KMS-11 (cell line): ENCODE measurements around the gene PALMD.

Source experiments
- H2AFZ ChIP-seq: fragments of 200-600 bp; sonication (generic); 2 replicates; pipeline ENCODE4 v1.6.1; 2016; ENCODE audit warnings: antibody characterized with exemption, mixed run types, low read depth
- H3K27ac ChIP-seq: fragments of 200-600 bp; sonication (generic); 2 replicates; pipeline ENCODE4 v1.6.1; 2016; ENCODE audit warnings: mild to moderate bottlenecking, mixed run types
- H3K27me3 ChIP-seq: fragments of 200-600 bp; sonication (generic); 2 replicates; pipeline ENCODE4 v1.6.1; 2017; ENCODE audit warnings: mild to moderate bottlenecking, low read depth, mixed run types, moderate library complexity; ENCODE audit not compliant: insufficient read depth
- H3K36me3 ChIP-seq: fragments of 200-600 bp; sonication (generic); 2 replicates; pipeline ENCODE4 v1.6.1; 2017; ENCODE audit warnings: mild to moderate bottlenecking, mixed run types; ENCODE audit not compliant: insufficient read depth
- H3K4me1 ChIP-seq: fragments of 200-600 bp; sonication (generic); 2 replicates; pipeline ENCODE4 v1.6.1; 2016; ENCODE audit warnings: mild to moderate bottlenecking, low read depth, mixed run types; ENCODE audit not compliant: poor library complexity, severe bottlenecking
- H3K4me2 ChIP-seq: fragments of 200-600 bp; sonication (generic); 2 replicates; pipeline ENCODE4 v1.7.0; 2016; ENCODE audit warnings: mild to moderate bottlenecking, mixed run types
- H3K4me3 ChIP-seq: fragments of 200-600 bp; sonication (generic); IDR thresholded peaks from 2 replicates; pipeline ENCODE4 v1.6.1; 2017; ENCODE audit warnings: low read depth, low read length, mixed read lengths; ENCODE audit not compliant: insufficient read depth
- H3K79me2 ChIP-seq: fragments of 200-600 bp; sonication (generic); 2 replicates; pipeline ENCODE4 v1.6.1; 2016; ENCODE audit warnings: low read depth, mixed run types; ENCODE audit not compliant: insufficient read depth
- H3K9ac ChIP-seq: fragments of 200-600 bp; sonication (generic); 2 replicates; pipeline ENCODE4 v1.6.1; 2016; ENCODE audit warnings: mild to moderate bottlenecking, mixed run types
- H4K20me1 ChIP-seq: fragments of 200-600 bp; sonication (generic); 2 replicates; pipeline ENCODE4 v1.6.1; 2016; ENCODE audit warnings: mild to moderate bottlenecking, mixed run types; ENCODE audit not compliant: insufficient read depth
- TF ChIP-seq, protein P1 (sequence below): fragments of 200-600 bp; sonication (generic); conservative IDR thresholded peaks from 2 replicates; pipeline ENCODE4 v1.6.1; 2017; ENCODE audit warnings: low read depth, mild to moderate bottlenecking, antibody characterized with exemption, low read length, moderate library complexity, mixed read lengths

PALMD gene

DNA sequence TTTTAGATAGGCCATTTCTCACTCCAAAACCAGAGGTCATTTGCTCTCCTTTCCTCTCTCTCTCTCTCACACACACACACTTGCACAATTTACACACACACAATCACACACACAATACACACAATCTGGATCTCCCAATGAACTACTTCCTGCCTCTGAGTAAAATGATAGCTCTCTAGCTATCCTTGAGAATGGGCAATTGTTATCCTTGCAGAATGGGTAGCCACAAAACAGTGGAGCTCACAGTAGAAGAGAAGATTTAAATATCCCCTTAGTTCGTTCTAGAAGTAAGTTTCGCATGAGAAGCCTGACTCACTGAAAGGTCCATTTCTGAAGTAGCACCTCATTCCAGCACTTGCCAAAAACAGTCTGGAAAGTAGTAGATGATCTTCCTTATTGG is 17.6 kb downstream of the PALMD start:
- TF ChIP-seq, protein P1, sequence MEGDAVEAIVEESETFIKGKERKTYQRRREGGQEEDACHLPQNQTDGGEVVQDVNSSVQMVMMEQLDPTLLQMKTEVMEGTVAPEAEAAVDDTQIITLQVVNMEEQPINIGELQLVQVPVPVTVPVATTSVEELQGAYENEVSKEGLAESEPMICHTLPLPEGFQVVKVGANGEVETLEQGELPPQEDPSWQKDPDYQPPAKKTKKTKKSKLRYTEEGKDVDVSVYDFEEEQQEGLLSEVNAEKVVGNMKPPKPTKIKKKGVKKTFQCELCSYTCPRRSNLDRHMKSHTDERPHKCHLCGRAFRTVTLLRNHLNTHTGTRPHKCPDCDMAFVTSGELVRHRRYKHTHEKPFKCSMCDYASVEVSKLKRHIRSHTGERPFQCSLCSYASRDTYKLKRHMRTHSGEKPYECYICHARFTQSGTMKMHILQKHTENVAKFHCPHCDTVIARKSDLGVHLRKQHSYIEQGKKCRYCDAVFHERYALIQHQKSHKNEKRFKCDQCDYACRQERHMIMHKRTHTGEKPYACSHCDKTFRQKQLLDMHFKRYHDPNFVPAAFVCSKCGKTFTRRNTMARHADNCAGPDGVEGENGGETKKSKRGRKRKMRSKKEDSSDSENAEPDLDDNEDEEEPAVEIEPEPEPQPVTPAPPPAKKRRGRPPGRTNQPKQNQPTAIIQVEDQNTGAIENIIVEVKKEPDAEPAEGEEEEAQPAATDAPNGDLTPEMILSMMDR = no peak
- Histone ChIP-seq H2AFZ (no peak overlapping the region), H3K79me2 (no peaks in the 10 kb centered on the region), H3K27me3 (no peaks in the 10 kb centered on the region), H3K4me1 (no peaks in the 10 kb centered on the region), H3K4me2 (no peak overlapping the region), H3K27ac (no peak overlapping the region), H4K20me1 (no peaks in the 10 kb centered on the region), H3K36me3 (no peaks in the 10 kb centered on the region), H3K9ac (no peak overlapping the region), H3K4me3 (no peak overlapping the region)

DNA sequence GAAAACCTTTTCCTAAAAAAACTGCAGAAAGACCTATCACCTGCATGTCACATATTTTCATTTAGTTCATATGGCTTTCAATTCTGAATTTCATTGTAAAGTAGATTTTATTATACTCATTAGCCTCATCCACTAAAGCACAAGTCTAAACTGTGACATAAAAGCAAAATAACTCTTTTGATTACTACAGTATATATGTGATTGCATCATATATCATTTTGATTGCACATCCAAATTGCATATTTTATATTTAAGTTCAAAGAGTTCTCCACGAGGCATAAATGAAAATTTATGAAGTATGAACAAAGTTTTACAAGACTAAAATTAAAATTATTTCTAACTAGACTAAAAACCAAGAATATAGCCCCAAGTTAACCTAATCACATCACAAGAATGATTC is 19.3 kb downstream of the PALMD start:
- TF ChIP-seq, protein P1 = no peak
- Histone ChIP-seq H3K27me3 (no peaks in the 10 kb centered on the region), H3K79me2 (no peaks in the 10 kb centered on the region), H3K4me3 (no peak overlapping the region), H4K20me1 (no peaks in the 10 kb centered on the region), H3K27ac (no peak overlapping the region), H3K4me2 (no peak overlapping the region), H3K9ac (no peak overlapping the region), H2AFZ (no peak overlapping the region), H3K36me3 (no peaks in the 10 kb centered on the region), H3K4me1 (no peaks in the 10 kb centered on the region)

DNA sequence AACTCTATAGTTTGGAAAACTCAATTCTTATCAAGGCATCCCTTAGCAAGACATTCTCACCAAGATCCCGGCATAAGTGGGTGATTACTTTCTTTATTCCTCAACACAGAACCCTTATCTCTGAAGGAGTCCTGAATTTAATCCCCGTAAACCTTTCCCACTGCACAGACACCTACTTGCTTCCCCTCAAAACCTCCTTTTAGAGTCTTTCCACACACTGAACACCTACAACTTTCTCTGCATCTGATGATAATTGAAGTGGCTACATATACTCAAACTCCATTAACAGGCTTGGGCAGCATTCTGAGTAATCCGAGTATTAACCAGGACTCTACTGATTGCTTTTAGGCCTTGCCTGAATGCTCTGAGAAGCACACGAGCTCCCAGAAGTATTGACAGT is 23.5 kb downstream of the PALMD start:
- Histone ChIP-seq H3K79me2 (no peaks in the 10 kb centered on the region), H4K20me1 (no peaks in the 10 kb centered on the region), H3K36me3 (no peaks in the 10 kb centered on the region), H3K4me2 (no peak overlapping the region), H3K27ac (no peak overlapping the region), H3K27me3 (no peaks in the 10 kb centered on the region), H3K4me1 (no peaks in the 10 kb centered on the region), H3K4me3 (no peak overlapping the region), H3K9ac (no peak overlapping the region), H2AFZ (no peak overlapping the region)
- TF ChIP-seq, protein P1 = no peak

DNA sequence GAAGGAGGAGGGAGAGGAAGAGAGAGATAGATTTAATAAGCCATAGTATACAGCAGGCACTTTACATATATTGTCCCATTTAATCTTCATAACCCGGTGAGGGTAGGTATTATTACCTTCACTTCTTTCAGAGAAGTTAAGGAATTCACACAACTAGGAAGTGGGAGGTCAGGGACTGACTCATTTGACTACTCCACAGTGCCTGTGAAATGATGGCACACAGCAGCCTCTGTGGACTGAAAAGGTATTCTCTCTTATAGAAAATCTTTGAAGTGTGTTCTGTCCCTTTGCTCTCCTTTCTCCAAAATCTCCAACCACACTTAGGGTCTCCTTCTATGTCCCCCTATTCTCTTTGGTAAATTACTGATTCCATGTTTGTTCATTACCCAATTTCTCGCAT is 23.9 kb downstream of the PALMD start:
- Histone ChIP-seq H3K4me3 (no peak overlapping the region), H3K27me3 (no peaks in the 10 kb centered on the region), H3K4me1 (no peaks in the 10 kb centered on the region), H3K9ac (no peak overlapping the region), H3K27ac (no peak overlapping the region), H2AFZ (no peak overlapping the region), H3K36me3 (no peaks in the 10 kb centered on the region), H3K4me2 (no peak overlapping the region), H4K20me1 (no peaks in the 10 kb centered on the region), H3K79me2 (no peaks in the 10 kb centered on the region)
- TF ChIP-seq, protein P1 = no peak

DNA sequence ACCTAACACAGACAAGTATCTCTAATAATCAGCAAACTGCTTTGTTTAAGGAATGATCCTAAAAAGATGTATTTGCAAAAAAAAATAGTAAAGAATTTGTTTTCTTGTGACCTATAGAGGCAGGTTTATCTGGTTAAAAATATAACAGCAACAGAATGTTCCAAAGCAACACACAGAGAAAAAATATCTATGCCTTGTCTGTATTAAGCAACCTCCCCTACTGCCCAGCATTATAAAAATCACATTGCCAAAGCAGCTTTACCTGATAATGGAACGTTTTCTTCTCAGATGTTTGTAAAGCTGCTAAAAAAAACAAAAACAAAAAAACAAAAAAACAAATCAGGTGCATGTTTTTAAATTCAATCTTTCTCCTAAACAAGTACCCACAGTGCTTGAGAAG is 24.7 kb downstream of the PALMD start:
- Histone ChIP-seq H4K20me1 (no peaks in the 10 kb centered on the region), H3K79me2 (no peaks in the 10 kb centered on the region), H2AFZ (no peak overlapping the region), H3K27ac (no peak overlapping the region), H3K4me3 (no peak overlapping the region), H3K4me1 (no peaks in the 10 kb centered on the region), H3K9ac (no peak overlapping the region), H3K4me2 (no peak overlapping the region), H3K27me3 (no peaks in the 10 kb centered on the region), H3K36me3 (no peaks in the 10 kb centered on the region)
- TF ChIP-seq, protein P1 = no peak
